Measurements from ENCODE around the gene PRKG1. TPM values are rescaled to one million over a fixed set of nuclear protein-coding genes. Genes with fewer than 3 reads are reported as not detected.

Gene PRKG1
- total and polyA plus RNA-seq, 2 of the 4 experiments (the other 2 are of a cell fraction) = 3.5 to 18.3 TPM

GRCh38 chr10:51699475-51700227 is 625.4 kb downstream of the PRKG1 start, which contains the start of gene CSTF2T:
Gene CSTF2T, minus strand, starts transcription at chr10:51699595. Its CDS starts 46 bp downstream, at chr10:51699549.
- peak within 1 kb of the TSS; percentile 97 for H3K4ac ChIP-seq (ENCODE audit: low read depth, low read length)
- peak within 1 kb of the TSS; percentile 96 for H2AFZ ChIP-seq (replicated peaks; ENCODE audit: low read length, poor library complexity)
- no peaks in the 10 kb centered on the region for H3K9me3 ChIP-seq (ENCODE audit: control insufficient read depth, insufficient read depth, low read length)
- H2BK20ac ChIP-seq (ENCODE audit: low read depth, low read length) = peak within 1 kb of the TSS; percentile 87; the same call in 1 of the 2 replicates
- H3K14ac ChIP-seq (replicated peaks; ENCODE audit: low read depth, low read length) = peak within 1 kb of the TSS; percentile 98
- peak within 1 kb of the TSS; percentile 80 for H3K4me3 ChIP-seq (ENCODE audit: insufficient read depth, low read depth, low read length)
- dilution Hi-C loops (cut with HindIII; ENCODE audit: low sequenced_read_pairs, unreplicated experiment) (no loop called here), intact Hi-C loops (cut with micrococcal nuclease) (loop anchor here (5.0 to 10.0 kb wide), 4 partner anchors 178 to 695 kb away; partner anchors contain the start of gene PRKG1), in situ Hi-C loops (cut with MboI; ENCODE audit: low sequenced_read_pairs) (no loop called here)
- no peak for TF ChIP-seq SMC3 (IDR thresholded peaks at IDR 0.05; ENCODE audit: low read depth, low read length)
- peak; percentile 68; the same call in 1 of the 2 replicates for TF ChIP-seq POLR2A (IDR thresholded peaks at IDR 0.05; ENCODE audit: low read depth, low read length)
- no peak for TF ChIP-seq MAFK (IDR thresholded peaks at IDR 0.05; ENCODE audit: low read depth, low read length)
- no peak for TF ChIP-seq NFE2L2 (IDR thresholded peaks at IDR 0.05; ENCODE audit: low read depth, low read length)
- peak; percentile 57; the same call in 1 of the 2 replicates for TF ChIP-seq MAZ (IDR thresholded peaks at IDR 0.05; ENCODE audit: borderline replicate concordance, low read depth, low read length)
- peak; percentile 88 for TF ChIP-seq MXI1 (IDR thresholded peaks at IDR 0.05; ENCODE audit: borderline replicate concordance, low read depth, low read length)
- TF ChIP-seq ELK1 (IDR thresholded peaks at IDR 0.05; ENCODE audit: borderline replicate concordance, low read depth, low read length) = no peak
- no peak; the same call in 1 of the 2 replicates for TF ChIP-seq RAD21 (IDR thresholded peaks at IDR 0.05; ENCODE audit: low read length)
- TF ChIP-seq FOS (IDR thresholded peaks at IDR 0.05; ENCODE audit: low read depth, low read length) = no peak
- H2AK9ac ChIP-seq (replicated peaks; ENCODE audit: low read depth, low read length, poor library complexity) = peak within 1 kb of the TSS; percentile 87
- H3K18ac ChIP-seq (ENCODE audit: low read depth, low read length) = peak within 1 kb of the TSS; percentile 97
- peak within 1 kb of the TSS; percentile 99 for H2BK120ac ChIP-seq (ENCODE audit: low read depth, low read length)
- peak within 1 kb of the TSS; percentile 83 to 100 for H4K8ac ChIP-seq (ENCODE audit: low read depth in 2 of 2, low read length in 2 of 2)
- H3K56ac ChIP-seq (ENCODE audit: extremely low read depth, insufficient read depth, low read length) = peak within 1 kb of the TSS; percentile 96
- CTCF ChIA-PET = interaction anchor here (0.5 kb wide), 1 partner anchor 898 kb away, joined by 3 read pairs; no protein-coding TSS in a partner anchor
- POLR2A ChIA-PET (ENCODE audit: unreplicated experiment) = no interaction called here
- H3K27ac ChIP-seq (ENCODE audit: insufficient read depth, low read length) = peak within 1 kb of the TSS; percentile 98
- H3K4me1 ChIP-seq (ENCODE audit: control insufficient read depth, insufficient read depth, low read length) = peaks cover 13% of the 10 kb centered on the region
- ATAC-seq (ENCODE audit: low read depth) (peak; percentile 93), DNase-seq (peak; percentile 96)
- H2BK5ac ChIP-seq (ENCODE audit: low read depth, low read length, poor library complexity, severe bottlenecking) = peak within 1 kb of the TSS; percentile 98
- H4K91ac ChIP-seq (ENCODE audit: insufficient read depth, low read depth, low read length) = peak within 1 kb of the TSS; percentile 99
- peak within 1 kb of the TSS; percentile 89 for H3K4me2 ChIP-seq (ENCODE audit: low read depth, low read length)
- H2BK15ac ChIP-seq (ENCODE audit: low read depth, low read length) = peak within 1 kb of the TSS; percentile 99
- H4K5ac ChIP-seq (ENCODE audit: low read depth, low read length) = peak within 1 kb of the TSS; percentile 97
- H4K20me1 ChIP-seq (ENCODE audit: insufficient read depth, low read length) = peaks cover 8% of the 10 kb centered on the region
- H2AK5ac ChIP-seq (ENCODE audit: low read depth, low read length) = peak within 1 kb of the TSS; percentile 61
- peak within 1 kb of the TSS; percentile 99 for H3K23ac ChIP-seq (ENCODE audit: low read depth, low read length)
- H3K9ac ChIP-seq (ENCODE audit: low read depth, low read length) = peak within 1 kb of the TSS; percentile 96
- 0% methylated on average over 17 of the region's 45 CpGs; no CpG with 5 or more reads in 1 of the 2 experiments for WGBS, 2 experiments (ENCODE audit: extremely low coverage in 2 of 2, insufficient read length in 1 of 2)
- 0 out of 2 replicates have a peak, but pooled peaks cover 2% of the 10 kb centered on the region for H3K36me3 ChIP-seq (ENCODE audit: control insufficient read depth, insufficient read depth, low read length)
- H3K79me1 ChIP-seq (ENCODE audit: low read depth in 1 of 2, low read length in 2 of 2) = peaks cover 16 to 31% of the 10 kb centered on the region in 2 experiments; a peak in 3 of 4 replicates
- H3K9me1 ChIP-seq (ENCODE audit: insufficient read depth, low read length) = peaks cover 10% of the 10 kb centered on the region; the same call in 1 of the 2 replicates
- H3K27me3 ChIP-seq (ENCODE audit: control insufficient read depth, insufficient read depth, low read length) = no peaks in the 10 kb centered on the region
- no TSS peak for BruUV-seq (replicated peaks)
